ENCODE data around the gene RADIL. TPM values are rescaled to one million over a fixed set of nuclear protein-coding genes. Genes with fewer than 3 reads are reported as not detected.
"Not testable (repeated sequence)": the region's sequence is repeated elsewhere in the genome, so short reads cannot be mapped to it uniquely, and the experiment has no call there.

RADIL gene
- total RNA-seq, 1 donor from 2014 or later = 2.4 TPM

- no peak for DNase-seq (ENCODE audit: low spot score)
- TF ChIP-seq, protein P1, sequence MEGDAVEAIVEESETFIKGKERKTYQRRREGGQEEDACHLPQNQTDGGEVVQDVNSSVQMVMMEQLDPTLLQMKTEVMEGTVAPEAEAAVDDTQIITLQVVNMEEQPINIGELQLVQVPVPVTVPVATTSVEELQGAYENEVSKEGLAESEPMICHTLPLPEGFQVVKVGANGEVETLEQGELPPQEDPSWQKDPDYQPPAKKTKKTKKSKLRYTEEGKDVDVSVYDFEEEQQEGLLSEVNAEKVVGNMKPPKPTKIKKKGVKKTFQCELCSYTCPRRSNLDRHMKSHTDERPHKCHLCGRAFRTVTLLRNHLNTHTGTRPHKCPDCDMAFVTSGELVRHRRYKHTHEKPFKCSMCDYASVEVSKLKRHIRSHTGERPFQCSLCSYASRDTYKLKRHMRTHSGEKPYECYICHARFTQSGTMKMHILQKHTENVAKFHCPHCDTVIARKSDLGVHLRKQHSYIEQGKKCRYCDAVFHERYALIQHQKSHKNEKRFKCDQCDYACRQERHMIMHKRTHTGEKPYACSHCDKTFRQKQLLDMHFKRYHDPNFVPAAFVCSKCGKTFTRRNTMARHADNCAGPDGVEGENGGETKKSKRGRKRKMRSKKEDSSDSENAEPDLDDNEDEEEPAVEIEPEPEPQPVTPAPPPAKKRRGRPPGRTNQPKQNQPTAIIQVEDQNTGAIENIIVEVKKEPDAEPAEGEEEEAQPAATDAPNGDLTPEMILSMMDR (IDR thresholded peaks at IDR 0.05; ENCODE audit: unreplicated experiment) = no peak
- no peak overlapping the region for H3K27ac Mint-ChIP-seq (ENCODE audit: unreplicated experiment)
- H3K4me3 Mint-ChIP-seq (ENCODE audit: unreplicated experiment) = no peak overlapping the region
- peaks cover 6% of the 10 kb centered on the region for H3K4me1 Mint-ChIP-seq (ENCODE audit: unreplicated experiment)
- H3K27me3 Mint-ChIP-seq (ENCODE audit: unreplicated experiment) = peaks cover 18% of the 10 kb centered on the region
- no peaks in the 10 kb centered on the region for H3K9me3 Mint-ChIP-seq (ENCODE audit: unreplicated experiment)
- peaks cover 18% of the 10 kb centered on the region for H3K36me3 Mint-ChIP-seq (ENCODE audit: low read depth, unreplicated experiment)
Observed at GRCh38 chr7:4796453-4796852, 87.1 kb downstream of the RADIL start.

- Mint-ChIP-seq H3K27me3 (ENCODE audit: unreplicated experiment) (peaks cover 10% of the 10 kb centered on the region), H3K9me3 (ENCODE audit: unreplicated experiment) (no peaks in the 10 kb centered on the region), H3K4me1 (ENCODE audit: unreplicated experiment) (peaks cover 6% of the 10 kb centered on the region), H3K27ac (ENCODE audit: unreplicated experiment) (no peak overlapping the region), H3K36me3 (ENCODE audit: low read depth, unreplicated experiment) (peaks cover 15% of the 10 kb centered on the region), H3K4me3 (ENCODE audit: unreplicated experiment) (no peak overlapping the region)
- no peak for DNase-seq (ENCODE audit: low spot score)
- TF ChIP-seq, protein P1 (IDR thresholded peaks at IDR 0.05; ENCODE audit: unreplicated experiment) = no peak
Observed at GRCh38 chr7:4794591-4795350, 88.7 kb downstream of the RADIL start.

GRCh38 chr7:4794171-4794570, 89.3 kb downstream of the RADIL start:
- not testable (repeated sequence) for H3K4me1 Mint-ChIP-seq (ENCODE audit: unreplicated experiment); DNase-seq (ENCODE audit: low spot score); H3K27ac Mint-ChIP-seq (ENCODE audit: unreplicated experiment); H3K4me3 Mint-ChIP-seq (ENCODE audit: unreplicated experiment); H3K27me3 Mint-ChIP-seq (ENCODE audit: unreplicated experiment); H3K9me3 Mint-ChIP-seq (ENCODE audit: unreplicated experiment)
- H3K36me3 Mint-ChIP-seq (ENCODE audit: low read depth, unreplicated experiment) = peaks cover 15% of the 10 kb centered on the region

- H3K27ac Mint-ChIP-seq (ENCODE audit: unreplicated experiment); H3K27me3 Mint-ChIP-seq (ENCODE audit: unreplicated experiment); H3K4me3 Mint-ChIP-seq (ENCODE audit: unreplicated experiment); H3K9me3 Mint-ChIP-seq (ENCODE audit: unreplicated experiment); H3K4me1 Mint-ChIP-seq (ENCODE audit: unreplicated experiment); DNase-seq (ENCODE audit: low spot score): not testable (repeated sequence)
- H3K36me3 Mint-ChIP-seq (ENCODE audit: low read depth, unreplicated experiment) = peaks cover 15% of the 10 kb centered on the region
Observed at GRCh38 chr7:4793385-4793993, 90.0 kb downstream of the RADIL start.

DNA sequence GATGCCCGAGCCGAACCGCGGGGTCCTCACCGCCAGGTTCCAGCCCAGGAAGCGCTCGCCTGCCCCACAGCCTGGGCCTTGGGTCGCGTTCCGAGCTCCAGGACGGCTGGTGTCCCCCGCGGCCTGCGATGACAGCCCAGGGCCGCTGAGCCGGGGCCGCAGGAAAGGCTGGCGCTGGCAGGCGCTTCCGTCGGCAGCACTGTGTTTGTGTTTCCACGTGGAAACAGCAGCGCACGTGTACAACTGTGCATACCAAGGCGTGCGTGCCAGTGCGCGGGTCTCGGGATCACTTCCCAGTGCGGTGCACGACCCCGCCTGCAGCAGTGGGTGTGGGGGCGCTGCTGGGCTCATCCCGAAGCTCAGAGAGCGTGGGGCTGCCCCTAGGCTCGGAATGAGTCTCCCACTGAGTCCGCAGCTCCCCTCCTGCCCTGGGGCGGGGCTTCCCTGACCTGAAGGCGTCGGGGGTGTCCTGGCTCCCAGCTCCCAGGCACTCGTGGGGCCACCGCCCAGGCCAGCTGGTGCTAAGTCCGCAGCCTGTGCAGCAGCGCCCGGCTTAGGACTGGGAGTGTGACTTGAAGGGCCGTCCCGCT, 90.9 kb downstream of the RADIL start:
- TF ChIP-seq, protein P1 (IDR thresholded peaks at IDR 0.05; ENCODE audit: unreplicated experiment) = no peak
- H3K4me1 Mint-ChIP-seq (ENCODE audit: unreplicated experiment) = peaks cover 6% of the 10 kb centered on the region
- H3K36me3 Mint-ChIP-seq (ENCODE audit: low read depth, unreplicated experiment) = peaks cover 15% of the 10 kb centered on the region

More for the DNA sequence above, 90.9 kb downstream of the RADIL start:
- H3K4me3 Mint-ChIP-seq (ENCODE audit: unreplicated experiment) = no peak overlapping the region
- peak; percentile 70 for DNase-seq (ENCODE audit: low spot score)
- peaks cover 6% of the 10 kb centered on the region for H3K27me3 Mint-ChIP-seq (ENCODE audit: unreplicated experiment)
- H3K9me3 Mint-ChIP-seq (ENCODE audit: unreplicated experiment) = no peaks in the 10 kb centered on the region
- no peak overlapping the region for H3K27ac Mint-ChIP-seq (ENCODE audit: unreplicated experiment)
